PC-3 (cell line): ENCODE data around the gene CRYBG3. TPM values are rescaled to one million over a fixed set of nuclear protein-coding genes. Genes with fewer than 3 reads are reported as not detected.

Experiments
- ATAC-seq: fragments of 200-7000 bp; cut with Tn5 transposase; 2 replicates; pipeline ENCODE4 v1.9.1; 2020; ENCODE audit warnings: mild to moderate bottlenecking, moderate library complexity
- BruUV-seq: library from RNA; stranded (reverse); fragments of 400-500 nt; replicated peaks from 2 replicates; lab custom pipeline; 2021; lab: Mats Ljungman, UMichigan
- CTCF ChIA-PET: fragments of 300-600 bp; sonication (Branson Sonifier 250); formaldehyde crosslinking; loops from one replicate; lab custom pipeline; 2022; ENCODE audit warnings: antibody characterized with exemption; lab: Charles Lee
- POLR2A ChIA-PET: fragments of 300-600 bp; sonication (Branson Sonifier 250); formaldehyde crosslinking; loops from one replicate; lab custom pipeline; 2022; ENCODE audit warnings: antibody characterized with exemption; ENCODE audit not compliant: unreplicated experiment; lab: Charles Lee
- DNase-seq: peaks from one replicate; pipeline ENCODE4 v3.0.0-alpha.2; 2015
- H2AFZ ChIP-seq: fragments of 300-600 bp; sonication (generic); 2 replicates; pipeline ENCODE4 v1.6.0; 2016; ENCODE audit warnings: antibody characterized with exemption, low read length
- H3F3A ChIP-seq: fragments of 300-600 bp; sonication (generic); one replicate; pipeline ENCODE4 v1.6.0; 2017; ENCODE audit warnings: antibody characterized with exemption, low read length, control low read depth, mild to moderate bottlenecking; ENCODE audit not compliant: unreplicated experiment
- H3K27ac ChIP-seq: fragments of 300-600 bp; sonication (generic); 2 replicates; pipeline ENCODE4 v1.5.1; 2016; ENCODE audit warnings: mild to moderate bottlenecking, low read length
- H3K27me3 ChIP-seq: fragments of 300-600 bp; sonication (generic); 2 replicates; pipeline ENCODE4 v1.6.1; 2016; ENCODE audit warnings: low read length, mixed read lengths
- H3K36me3 ChIP-seq: fragments of 300-600 bp; sonication (generic); 2 replicates; pipeline ENCODE4 v1.6.1; 2016; ENCODE audit warnings: low read depth, mixed run types, low read length, mixed read lengths
- H3K4me1 ChIP-seq: fragments of 300-600 bp; sonication (generic); 2 replicates; pipeline ENCODE4 v1.5.1; 2016; ENCODE audit warnings: low read length; ENCODE audit not compliant: insufficient read depth
- H3K4me2 ChIP-seq: fragments of 300-600 bp; sonication (generic); 2 replicates; pipeline ENCODE4 v1.6.0; 2016; ENCODE audit warnings: low read length
- H3K4me3 ChIP-seq: fragments of 300-600 bp; sonication (generic); 2 replicates; pipeline ENCODE4 v1.5.1; 2016; ENCODE audit warnings: mild to moderate bottlenecking, low read length, mixed read lengths
- H3K79me2 ChIP-seq: fragments of 300-600 bp; sonication (generic); 2 replicates; pipeline ENCODE4 v1.6.1; 2017; ENCODE audit warnings: low read length, mixed read lengths
- H3K9ac ChIP-seq: fragments of 300-600 bp; sonication (generic); 2 replicates; pipeline ENCODE4 v1.6.0; 2016; ENCODE audit warnings: mild to moderate bottlenecking, low read length
- H3K9me2 ChIP-seq: fragments of 300-600 bp; sonication (generic); replicated peaks from 2 replicates; pipeline ENCODE4 v1.6.1; 2016; ENCODE audit warnings: mixed run types, low read length, mixed read lengths
- H3K9me3 ChIP-seq: fragments of 300-600 bp; sonication (generic); 2 replicates; pipeline ENCODE4 v1.6.1; 2016; ENCODE audit warnings: low read length, mixed read lengths
- H4K20me1 ChIP-seq: fragments of 300-600 bp; sonication (generic); 2 replicates; pipeline ENCODE4 v1.6.1; 2016; ENCODE audit warnings: low read length, mixed read lengths
- EZH2 ChIP-seq: fragments of 300-600 bp; sonication (generic); IDR thresholded peaks from one replicate; pipeline ENCODE4 v1.6.1; 2017; ENCODE audit warnings: antibody characterized with exemption, mild to moderate bottlenecking, low read length; ENCODE audit not compliant: unreplicated experiment
- EZH2phosphoT487 ChIP-seq: fragments of 300-600 bp; sonication (generic); IDR thresholded peaks from 2 replicates; pipeline ENCODE4 v1.6.1; 2018; ENCODE audit warnings: mild to moderate bottlenecking, antibody characterized with exemption, low read length, borderline replicate concordance
- intact Hi-C: fragments of 100-400 bp; cut with micrococcal nuclease; formaldehyde crosslinking; loops from 2 replicates; pipeline ENCODE4 v1.9.0; 2023
- total RNA-seq: library from RNA; depleted of rRNA; stranded (reverse); fragments of >200 nt; gene quantifications from 2 replicates; pipeline ENCODE4 v1.2.3, GENCODE V29; 2014
- TF ChIP-seq, protein P1 (sequence below): fragments of 300-600 bp; sonication (generic); conservative IDR thresholded peaks from 2 replicates; pipeline ENCODE4 v1.5.1; 2017; ENCODE audit warnings: antibody characterized with exemption, low read depth, mild to moderate bottlenecking, low read length

The CRYBG3 gene
- total RNA-seq, 1 experiment from 2014 or later = 11.4 TPM

DNA sequence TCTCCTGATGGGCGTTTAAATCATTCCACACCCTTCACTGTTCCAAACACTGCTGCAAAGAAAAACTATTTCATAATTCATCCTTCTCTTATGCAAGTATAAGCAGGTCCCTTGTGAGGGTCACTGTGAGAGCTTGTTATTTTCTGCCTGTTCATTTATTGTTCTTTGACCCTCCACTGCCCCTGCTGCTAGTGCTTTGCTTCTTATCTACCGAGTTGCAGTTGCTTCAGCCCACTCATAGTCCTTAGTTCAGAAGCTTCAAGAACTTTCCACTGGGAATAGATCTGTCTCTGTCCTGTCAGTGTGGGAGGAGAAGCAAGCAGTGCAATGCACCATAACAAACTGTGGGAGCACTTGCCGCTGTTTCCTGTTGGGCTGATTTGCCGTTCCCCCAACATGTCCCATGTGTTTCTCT is 110.6 kb downstream of the CRYBG3 start:
- no peaks in the 10 kb centered on the region for H4K20me1 ChIP-seq
- 0 out of 2 replicates have a peak, but pooled peaks cover 2% of the 10 kb centered on the region for H3K36me3 ChIP-seq
- no peaks in the 10 kb centered on the region for H3K4me1 ChIP-seq
- no peaks in the 10 kb centered on the region for H3K9me3 ChIP-seq
- no peaks in the 10 kb centered on the region for H3K9me2 ChIP-seq
- ATAC-seq = no peak
- intact Hi-C loops = no loop called here
- no peaks in the 10 kb centered on the region for H3K79me2 ChIP-seq
- no peak overlapping the region for H3K9ac ChIP-seq
- no peak overlapping the region for H3K27ac ChIP-seq
- no peak overlapping the region for H3K4me3 ChIP-seq
- POLR2A ChIA-PET = no interaction called here
- H3K4me2 ChIP-seq = no peak overlapping the region
- BruUV-seq = no TSS peak
- DNase-seq = no peak
- no peaks in the 10 kb centered on the region for H3F3A ChIP-seq
- TF ChIP-seq, protein P1, sequence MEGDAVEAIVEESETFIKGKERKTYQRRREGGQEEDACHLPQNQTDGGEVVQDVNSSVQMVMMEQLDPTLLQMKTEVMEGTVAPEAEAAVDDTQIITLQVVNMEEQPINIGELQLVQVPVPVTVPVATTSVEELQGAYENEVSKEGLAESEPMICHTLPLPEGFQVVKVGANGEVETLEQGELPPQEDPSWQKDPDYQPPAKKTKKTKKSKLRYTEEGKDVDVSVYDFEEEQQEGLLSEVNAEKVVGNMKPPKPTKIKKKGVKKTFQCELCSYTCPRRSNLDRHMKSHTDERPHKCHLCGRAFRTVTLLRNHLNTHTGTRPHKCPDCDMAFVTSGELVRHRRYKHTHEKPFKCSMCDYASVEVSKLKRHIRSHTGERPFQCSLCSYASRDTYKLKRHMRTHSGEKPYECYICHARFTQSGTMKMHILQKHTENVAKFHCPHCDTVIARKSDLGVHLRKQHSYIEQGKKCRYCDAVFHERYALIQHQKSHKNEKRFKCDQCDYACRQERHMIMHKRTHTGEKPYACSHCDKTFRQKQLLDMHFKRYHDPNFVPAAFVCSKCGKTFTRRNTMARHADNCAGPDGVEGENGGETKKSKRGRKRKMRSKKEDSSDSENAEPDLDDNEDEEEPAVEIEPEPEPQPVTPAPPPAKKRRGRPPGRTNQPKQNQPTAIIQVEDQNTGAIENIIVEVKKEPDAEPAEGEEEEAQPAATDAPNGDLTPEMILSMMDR = no peak
- CTCF ChIA-PET = no interaction called here
- H2AFZ ChIP-seq = no peak overlapping the region
- no peaks in the 10 kb centered on the region for H3K27me3 ChIP-seq

DNA sequence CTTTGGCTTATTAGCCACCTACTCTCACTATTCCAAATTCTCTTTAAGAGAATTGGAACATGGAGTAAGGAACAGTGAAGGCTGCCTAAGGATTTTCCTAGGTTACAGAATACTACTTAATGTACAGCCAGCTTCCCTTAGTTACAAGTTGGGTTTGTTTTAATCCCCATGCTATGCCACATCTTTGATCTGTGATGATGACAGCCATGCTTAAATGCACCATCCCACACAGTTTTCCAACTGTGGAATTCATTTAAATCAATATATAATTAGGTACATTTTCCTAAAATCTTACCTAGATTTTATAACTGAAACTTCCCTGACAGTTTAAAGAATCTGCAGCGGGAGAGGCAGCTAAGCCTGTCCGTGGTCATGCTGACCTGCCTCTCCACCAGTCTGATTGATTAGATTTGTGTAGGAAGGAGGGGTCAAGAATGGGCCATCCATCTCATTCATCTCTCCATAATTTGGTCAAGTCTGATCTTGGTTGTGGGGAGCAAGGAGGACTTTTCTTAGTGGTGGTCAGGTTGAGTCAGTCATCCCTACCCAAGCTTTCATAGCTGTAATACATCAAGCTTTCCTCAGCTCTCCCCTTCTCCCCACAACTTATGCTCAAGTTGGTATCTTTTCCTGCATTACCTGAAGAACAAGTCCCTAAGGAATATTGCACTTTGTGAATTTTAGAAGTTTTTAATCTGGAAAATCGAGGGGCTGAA is 113.3 kb downstream of the CRYBG3 start:
- DNase-seq (no peak), ATAC-seq (no peak)
- Histone ChIP-seq H3K27me3 (no peaks in the 10 kb centered on the region), H3K4me1 (no peaks in the 10 kb centered on the region), H3K9ac (no peak overlapping the region), H3K9me2 (no peaks in the 10 kb centered on the region), H2AFZ (no peak overlapping the region), H3K4me3 (no peak overlapping the region), H3K36me3 (0 out of 2 replicates have a peak, but pooled peaks cover 5% of the 10 kb centered on the region), H4K20me1 (no peaks in the 10 kb centered on the region), H3K4me2 (no peak overlapping the region), H3K9me3 (no peaks in the 10 kb centered on the region), H3K79me2 (no peaks in the 10 kb centered on the region), H3F3A (no peaks in the 10 kb centered on the region), H3K27ac (no peak overlapping the region)
- ChIA-PET POLR2A (no interaction called here), CTCF (no interaction called here)
- TF ChIP-seq, protein P1 = no peak
- no peak for TF ChIP-seq EZH2
- no peak for TF ChIP-seq EZH2phosphoT487
- intact Hi-C loops = loop anchor here (5.0 kb wide), 2 partner anchors 53 to 87 kb away; no protein-coding TSS in a partner anchor
- no TSS peak for BruUV-seq

DNA sequence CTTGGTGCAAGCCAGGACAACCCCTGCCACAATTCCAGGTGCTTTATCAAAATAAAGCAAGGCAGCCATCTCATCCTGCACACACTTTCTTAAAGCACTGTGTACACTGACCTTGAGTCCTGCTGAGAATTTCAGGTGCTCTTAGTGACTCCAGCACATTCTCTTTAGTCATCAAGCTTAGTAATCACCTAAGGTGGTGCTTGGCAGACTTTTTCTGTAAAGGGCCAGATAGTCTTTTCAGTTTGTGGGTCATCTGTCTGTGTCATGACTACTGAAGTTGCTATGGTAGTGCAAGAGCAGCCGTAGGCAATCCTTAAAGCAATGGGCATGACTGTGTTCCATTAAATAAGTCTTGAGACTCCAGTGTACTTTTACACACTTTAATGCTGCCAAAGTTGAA is 114.0 kb downstream of the CRYBG3 start:
- Histone ChIP-seq H3K36me3 (peaks cover 5% of the 10 kb centered on the region; the same call in 1 of the 2 replicates), H2AFZ (no peak overlapping the region), H4K20me1 (no peaks in the 10 kb centered on the region), H3K4me3 (no peak overlapping the region), H3K27me3 (no peaks in the 10 kb centered on the region), H3K9me3 (no peaks in the 10 kb centered on the region), H3K4me2 (no peak overlapping the region), H3K27ac (no peak overlapping the region), H3K4me1 (no peaks in the 10 kb centered on the region), H3K9me2 (no peaks in the 10 kb centered on the region), H3K79me2 (no peaks in the 10 kb centered on the region), H3K9ac (no peak overlapping the region), H3F3A (no peaks in the 10 kb centered on the region)
- peak; percentile 38 for DNase-seq
- no TSS peak for BruUV-seq
- ChIA-PET CTCF (no interaction called here), POLR2A (no interaction called here)
- intact Hi-C loops = loop anchor here (5.0 kb wide), 2 partner anchors 54 to 86 kb away; no protein-coding TSS in a partner anchor
- ATAC-seq = peak; percentile 7; the same call in 1 of the 2 replicates
- TF ChIP-seq EZH2phosphoT487 (no peak), EZH2 (no peak)
- TF ChIP-seq, protein P1 = no peak
